Measurements from ENCODE around the gene SNAPC2. TPM values are rescaled to one million over a fixed set of nuclear protein-coding genes. Genes with fewer than 3 reads are reported as not detected.

Gene SNAPC2
- total RNA-seq, 1 experiment from 2014 or later = 23.2 TPM

GRCh38 chr19:7932930-7933300 lies 12.8 kb downstream of the SNAPC2 start:
- TF ChIP-seq CBFB (CRISPR knock-in tag; IDR thresholded peaks at IDR 0.05; ENCODE audit: low read depth) (no peak), MXD4 (CRISPR knock-in tag; IDR thresholded peaks at IDR 0.05; ENCODE audit: borderline replicate concordance) (no peak), RELA (CRISPR knock-in tag; IDR thresholded peaks at IDR 0.05; ENCODE audit: borderline replicate concordance) (no peak), NFYB (CRISPR knock-in tag; conservative IDR thresholded peaks at IDR 0.05; ENCODE audit: low read depth) (no peak), TEAD4 (CRISPR knock-in tag; IDR thresholded peaks at IDR 0.05) (no peak)
- DNase-seq (ENCODE audit: low spot score) = no peak
- H3K4me1 Mint-ChIP-seq = no peaks in the 10 kb centered on the region
- ATAC-seq = no peak
- no peak overlapping the region for H3K4me3 Mint-ChIP-seq
- H3K9me3 Mint-ChIP-seq = no peaks in the 10 kb centered on the region
- H3K36me3 Mint-ChIP-seq = peaks cover 36% of the 10 kb centered on the region
- no peaks in the 10 kb centered on the region for H3K27me3 Mint-ChIP-seq (ENCODE audit: low read depth)
- POLR2A ChIA-PET = no interaction called here
- CTCF ChIA-PET = interaction anchor here (1.0 to 1.3 kb wide), 2 partner anchors 11 to 30 kb away, joined by 3 to 5 read pairs; partner anchors contain the start of gene TIMM44
- H3K27ac Mint-ChIP-seq = no peak overlapping the region

GRCh38 chr19:7933411-7933810 lies 13.3 kb downstream of the SNAPC2 start:
- CTCF ChIA-PET = interaction anchor here (1.0 kb wide), 1 partner anchor 11 kb away, joined by 5 read pairs; the partner anchor contains the start of gene TIMM44
- POLR2A ChIA-PET = no interaction called here
- Mint-ChIP-seq H3K27ac (no peak overlapping the region), H3K4me3 (no peak overlapping the region), H3K27me3 (ENCODE audit: low read depth) (no peaks in the 10 kb centered on the region), H3K9me3 (no peaks in the 10 kb centered on the region), H3K36me3 (peaks cover 37% of the 10 kb centered on the region), H3K4me1 (no peaks in the 10 kb centered on the region)
- ATAC-seq (0 out of 2 replicates have a peak, but pooled peaks have one; percentile 19), DNase-seq (ENCODE audit: low spot score) (no peak)
- TF ChIP-seq AR (CRISPR knock-in tag; IDR thresholded peaks at IDR 0.05) (no peak), ZNF671 (CRISPR knock-in tag; IDR thresholded peaks at IDR 0.05) (no peak), IRF2 (CRISPR knock-in tag; IDR thresholded peaks at IDR 0.05; ENCODE audit: borderline replicate concordance, low read depth) (no peak), ZNF396 (CRISPR knock-in tag; IDR thresholded peaks at IDR 0.05; ENCODE audit: borderline replicate concordance) (no peak)

- ATAC-seq = no peak
- Mint-ChIP-seq H3K27ac (no peak overlapping the region), H3K9me3 (no peaks in the 10 kb centered on the region), H3K4me3 (no peak overlapping the region), H3K4me1 (no peaks in the 10 kb centered on the region), H3K27me3 (ENCODE audit: low read depth) (no peaks in the 10 kb centered on the region), H3K36me3 (peaks cover 41% of the 10 kb centered on the region)
- CTCF ChIA-PET = interaction anchor here (1.0 kb wide), 1 partner anchor 10 kb away, joined by 5 read pairs; the partner anchor contains the start of gene TIMM44
- no peak for DNase-seq (ENCODE audit: low spot score)
- POLR2A ChIA-PET = no interaction called here
- TF ChIP-seq ARID4B (CRISPR knock-in tag; IDR thresholded peaks at IDR 0.05; ENCODE audit: borderline replicate concordance) (no peak), EMX1 (CRISPR knock-in tag; IDR thresholded peaks at IDR 0.05) (no peak), ZNF671 (CRISPR knock-in tag; IDR thresholded peaks at IDR 0.05) (no peak), STAT6 (CRISPR knock-in tag; conservative IDR thresholded peaks at IDR 0.05; ENCODE audit: low read depth) (no peak), IRF1 (CRISPR knock-in tag; IDR thresholded peaks at IDR 0.05) (no peak), ZSCAN18 (CRISPR knock-in tag; IDR thresholded peaks at IDR 0.05) (no peak), GABPB1 (CRISPR knock-in tag; IDR thresholded peaks at IDR 0.05) (no peak), ELF4 (CRISPR knock-in tag; IDR thresholded peaks at IDR 0.05; ENCODE audit: low read depth) (no peak)
Measured at GRCh38 chr19:7933828-7934725, 13.9 kb downstream of the SNAPC2 start.

Measured in WTC11 (cell line).